GM18508 (cell line): Measurements from ENCODE around the gene MBD3L2.
"Not testable (repeated sequence)": the region's sequence is repeated elsewhere in the genome, so short reads cannot be mapped to it uniquely, and the experiment has no call there.

Experiments used
- ATAC-seq: cut with Tn5 transposase; IDR thresholded peaks from one replicate; pipeline ENCODE4 v1.9.1; 2021; ENCODE audit warnings: moderate number of reproducible peaks; ENCODE audit not compliant: insufficient read depth, unreplicated experiment

The MBD3L2 gene

DNA sequence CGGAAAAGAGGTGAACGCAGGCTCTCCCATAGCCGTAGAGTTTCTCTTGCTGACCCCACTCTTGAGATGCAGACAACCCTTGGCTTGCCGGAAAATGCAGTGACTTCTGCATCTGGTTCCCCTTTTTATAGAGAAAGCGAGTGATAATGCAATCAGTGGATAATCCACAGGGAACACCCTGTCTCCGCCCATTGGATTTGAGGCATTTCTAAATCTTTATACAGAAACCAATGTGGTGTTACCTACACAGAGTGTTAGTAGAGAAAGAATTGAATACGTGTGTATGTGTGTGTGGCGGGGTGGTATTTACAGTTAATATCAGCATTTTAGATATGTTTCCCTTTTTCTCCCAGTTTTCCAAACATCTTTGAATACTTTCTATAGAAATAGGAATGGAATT, 9.5 kb downstream of the MBD3L2 start, which contains the start of gene MBD3L3:
MBD3L3 (minus strand) TSS at position 101 of the 400 bp plus-strand sequence; CDS start at position 30, 71 bp downstream.
- ATAC-seq: not testable (repeated sequence)

DNA sequence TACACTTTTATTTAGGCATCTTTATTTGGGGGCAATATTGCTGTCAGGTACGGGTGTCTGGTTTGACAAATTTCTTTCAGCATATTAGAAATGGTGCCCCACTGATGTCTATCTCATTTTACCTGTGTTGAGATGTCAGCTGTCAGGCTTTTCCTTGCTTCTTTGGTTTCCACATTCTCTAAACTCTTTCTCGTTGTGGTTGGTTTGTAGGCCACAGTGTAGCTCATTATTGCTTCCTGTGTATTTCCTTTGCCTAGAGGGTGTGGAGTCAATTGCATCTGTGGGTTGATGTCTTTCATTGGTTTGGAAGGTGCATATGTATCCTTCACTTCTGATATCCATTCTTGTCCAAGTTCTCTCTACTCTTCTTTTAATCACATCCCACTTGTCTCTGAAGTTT, 10.9 kb downstream of the MBD3L2 start:
- not testable (repeated sequence) for ATAC-seq

DNA sequence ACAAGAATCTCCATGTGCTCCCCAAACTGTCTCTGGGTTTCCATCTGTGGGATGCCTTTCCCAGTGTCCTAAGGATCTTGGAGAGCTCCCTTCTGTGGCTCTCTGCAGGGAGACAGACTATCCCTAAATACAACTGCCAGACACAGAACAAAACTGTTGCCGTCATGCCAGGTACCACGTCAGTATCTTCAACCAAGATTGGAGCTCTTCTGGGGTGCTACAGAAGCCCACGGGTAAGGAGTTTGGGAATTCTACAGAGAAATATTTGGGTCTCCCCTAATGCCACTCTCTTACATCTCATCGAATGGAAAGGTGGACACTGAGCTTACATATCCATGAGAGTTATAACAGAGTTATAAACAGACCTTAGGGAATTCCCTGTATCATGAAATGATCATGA, 14.2 kb downstream of the MBD3L2 start:
- no peak for ATAC-seq

DNA sequence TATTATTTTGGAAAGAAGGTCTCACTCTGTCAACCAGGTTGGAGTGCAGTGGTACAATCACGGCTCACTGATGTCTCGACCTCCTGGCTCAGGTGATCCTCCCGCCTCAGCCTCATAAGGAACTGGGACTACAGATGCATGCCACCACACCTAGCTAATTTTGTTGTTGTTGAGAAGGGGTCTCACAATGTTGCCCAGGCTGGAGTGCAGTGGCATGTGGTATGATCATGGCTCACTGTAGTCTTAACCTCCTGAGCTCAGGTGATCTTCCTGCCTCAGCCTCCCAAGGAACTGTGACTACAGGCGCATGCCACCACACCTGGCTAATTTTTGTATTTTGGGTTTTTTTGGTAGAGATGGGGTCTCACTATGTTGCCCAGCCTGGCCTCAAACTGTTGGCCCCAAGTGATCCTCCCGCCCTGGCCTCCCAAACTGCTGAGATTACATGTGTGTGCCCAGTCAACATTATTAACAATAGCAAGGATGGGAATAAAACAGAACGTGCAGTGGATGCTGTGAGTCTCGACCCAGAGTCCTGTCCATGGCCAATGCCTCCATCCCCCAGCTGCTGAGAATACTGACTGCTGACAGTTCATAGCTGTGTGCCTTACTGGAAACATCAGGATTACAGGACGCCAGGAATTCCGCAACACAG, 14.8 kb downstream of the MBD3L2 start:
- no peak for ATAC-seq

DNA sequence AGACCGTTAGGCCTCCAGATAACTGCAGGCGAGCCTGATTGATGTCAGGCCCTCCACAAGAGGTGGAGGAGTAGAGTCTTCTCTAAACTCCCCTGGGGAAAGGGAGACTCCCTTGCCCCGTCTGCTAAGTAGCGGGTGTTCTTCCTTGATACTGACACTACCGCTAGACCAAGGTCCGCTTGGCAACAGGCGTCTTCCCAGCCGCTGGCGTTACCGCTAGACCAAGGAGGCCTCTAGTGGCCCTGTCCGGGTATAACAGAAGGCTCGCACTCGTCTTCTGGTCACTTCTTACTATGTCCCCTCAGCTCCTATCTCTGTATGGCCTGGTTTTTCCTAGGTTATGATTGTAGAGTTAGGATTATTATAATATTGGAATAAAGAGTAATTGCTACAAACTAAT, 18.0 kb downstream of the MBD3L2 start:
- ATAC-seq: not testable (repeated sequence)

DNA sequence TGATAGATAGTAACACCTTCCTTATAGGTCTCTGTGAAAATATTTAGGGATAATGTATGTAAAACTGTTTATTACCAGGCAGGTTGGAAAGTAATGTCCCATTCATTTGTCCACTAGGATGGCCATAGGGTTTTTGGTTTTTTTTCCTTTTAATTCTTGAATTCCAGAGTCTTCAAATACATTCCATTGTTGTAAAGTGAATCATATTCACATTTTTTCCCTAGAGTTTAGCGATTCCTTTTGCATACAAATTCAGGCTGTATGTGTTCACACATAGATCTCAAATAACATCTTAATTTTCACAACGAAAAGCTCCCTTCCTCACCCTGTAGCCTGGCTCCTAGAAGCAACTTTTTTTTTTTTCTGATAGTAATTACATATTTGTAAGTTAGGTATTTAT, 18.6 kb downstream of the MBD3L2 start:
- no peak for ATAC-seq

DNA sequence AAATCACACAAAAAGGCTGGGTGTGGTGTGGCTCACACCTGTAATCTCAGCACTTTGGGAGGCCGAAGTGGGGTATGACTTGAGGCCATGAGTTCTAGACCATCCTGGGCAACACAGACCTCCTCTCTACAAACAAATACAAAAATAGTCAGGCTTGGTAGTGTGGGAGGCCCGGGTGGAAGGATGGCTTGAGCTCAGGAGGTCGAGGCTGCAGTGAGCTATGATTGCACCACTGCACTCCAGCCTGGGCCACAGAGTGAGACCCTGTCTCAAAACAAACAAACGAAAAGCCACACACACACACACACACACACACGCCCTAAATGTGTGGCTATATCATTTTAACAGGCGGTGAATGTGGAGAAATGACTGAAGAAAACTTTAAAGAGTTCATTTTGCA, 19.5 kb downstream of the MBD3L2 start:
- no peak for ATAC-seq

DNA sequence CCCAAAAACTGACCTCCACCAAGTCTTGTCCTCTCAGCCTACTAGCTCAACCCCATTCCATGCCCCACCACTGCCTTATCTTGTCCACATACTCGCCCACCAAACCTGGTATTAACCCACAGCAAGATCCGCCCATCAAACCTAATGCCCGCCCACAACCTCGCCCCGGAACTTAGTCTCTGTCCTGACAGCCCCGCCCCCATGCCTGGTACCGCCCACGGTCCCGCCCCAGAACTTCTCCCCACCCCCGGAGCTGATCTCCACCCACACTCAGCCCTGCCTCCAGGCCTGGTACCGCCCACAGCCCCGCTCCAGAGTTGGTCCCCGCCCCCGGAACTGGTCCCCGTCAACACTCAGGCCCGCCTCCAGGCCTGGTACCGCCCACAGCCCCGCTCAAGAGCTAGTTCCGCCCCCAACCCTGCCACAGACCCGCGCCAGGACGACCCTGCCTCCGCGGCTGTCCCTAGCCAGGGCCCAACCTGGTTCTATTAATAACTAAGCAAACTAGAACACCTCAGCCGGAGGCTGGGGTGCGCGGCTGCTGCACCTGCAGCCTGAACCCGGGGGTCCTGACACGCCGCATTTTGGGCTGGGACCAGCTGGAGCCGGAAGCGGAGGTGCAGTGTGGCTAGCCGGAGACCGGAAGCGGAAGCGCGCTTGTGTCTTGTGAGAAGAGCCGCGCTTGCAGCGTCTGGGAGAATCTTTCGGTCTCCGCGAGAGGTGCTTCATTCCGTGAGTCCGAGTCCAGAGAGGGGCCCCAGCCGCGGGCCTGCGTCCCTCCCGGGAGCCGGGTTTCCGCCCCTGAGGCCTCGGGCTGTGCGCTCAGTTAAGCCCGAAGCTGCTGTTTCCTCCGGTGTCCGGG, 20.2 kb downstream of the MBD3L2 start, which contains the start of gene ZNF557:
ZNF557 (plus strand) TSS at position 662 of the 862 bp plus-strand sequence. CDS start 5,372 bp downstream, outside the sequence.
- peak; percentile 57 for ATAC-seq

DNA sequence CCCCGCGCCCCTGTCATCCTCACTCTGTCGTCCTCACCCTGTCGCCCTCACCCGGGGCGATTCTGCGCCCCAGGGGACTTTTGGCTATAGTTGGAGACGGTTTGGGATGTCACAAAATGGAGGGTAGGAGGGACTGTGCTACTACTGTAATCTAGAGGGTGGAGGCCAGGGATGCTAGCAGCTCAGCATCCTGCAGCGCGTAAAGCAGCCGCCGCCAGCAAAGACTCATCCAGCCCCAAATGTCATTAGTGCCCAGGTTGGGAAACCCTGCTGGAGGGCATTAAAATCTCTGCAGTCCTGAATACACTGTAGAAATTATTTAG, 20.7 kb downstream of the MBD3L2 start:
- no peak for ATAC-seq

DNA sequence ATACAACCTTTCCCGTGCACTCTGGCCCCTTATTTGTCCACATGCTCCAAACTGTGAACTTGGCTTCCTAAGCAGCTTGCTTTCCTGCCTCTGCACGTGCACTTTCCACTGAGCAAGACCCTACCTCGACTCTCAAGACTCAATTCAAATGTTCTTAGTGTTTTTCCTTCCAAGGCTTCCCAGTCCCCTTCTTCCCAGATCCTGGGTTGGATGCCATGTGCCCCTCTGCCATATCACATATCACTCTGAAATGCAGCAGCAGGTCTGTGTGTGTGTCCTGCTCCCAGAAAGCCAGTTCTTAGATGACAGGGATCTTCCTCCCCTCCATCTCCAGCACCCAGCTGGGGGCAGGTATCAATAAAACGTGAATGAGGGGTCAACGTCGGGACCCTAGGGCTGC, 23.4 kb downstream of the MBD3L2 start:
- ATAC-seq: no peak

DNA sequence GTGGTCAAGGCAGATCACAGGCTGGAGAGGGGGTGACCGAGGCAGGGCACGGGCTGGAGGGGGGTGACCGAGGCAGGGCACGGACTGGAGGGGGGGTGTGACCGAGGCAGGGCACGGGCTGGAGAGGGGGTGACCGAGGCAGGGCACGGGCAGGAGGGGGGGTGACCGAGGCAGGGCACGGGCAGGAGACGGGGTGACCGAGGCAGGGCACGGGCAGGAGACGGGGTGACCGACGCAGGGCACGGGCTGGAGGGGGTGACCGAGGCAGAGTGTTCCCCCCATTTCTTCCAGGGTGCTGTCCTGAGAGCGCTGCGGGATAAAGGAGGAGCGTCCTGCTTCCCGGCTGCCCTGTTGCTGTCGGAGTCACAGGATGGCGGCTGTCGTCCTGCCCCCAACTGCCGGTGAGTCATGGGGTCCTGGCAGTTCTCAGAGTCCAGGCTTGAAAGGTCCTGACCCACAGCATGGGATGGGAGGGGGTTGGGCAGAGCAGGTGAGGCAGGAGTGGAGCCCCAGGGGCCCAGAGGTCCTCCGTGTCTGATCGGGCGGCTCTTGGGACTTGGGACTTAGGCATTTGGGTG, 25.7 kb downstream of the MBD3L2 start:
- no peak for ATAC-seq

DNA sequence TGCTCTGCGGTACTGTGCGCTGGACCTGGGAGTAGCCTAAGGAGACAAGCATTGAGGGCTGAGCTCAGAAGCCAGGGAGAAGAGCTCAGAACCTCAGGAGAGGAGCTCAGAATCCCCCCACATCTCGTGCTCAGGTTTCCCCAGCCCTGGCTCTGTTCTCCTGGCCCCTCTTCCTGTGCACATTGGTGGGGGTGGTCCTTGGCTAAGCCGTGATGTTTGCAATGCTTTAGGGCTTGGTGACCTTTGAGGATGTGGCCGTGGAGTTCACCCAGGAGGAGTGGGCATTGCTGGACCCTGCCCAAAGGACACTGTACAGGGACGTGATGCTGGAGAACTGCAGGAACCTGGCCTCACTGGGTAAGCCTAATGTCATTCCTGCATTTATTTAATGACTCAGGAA, 27.0 kb downstream of the MBD3L2 start:
- ATAC-seq: no peak

DNA sequence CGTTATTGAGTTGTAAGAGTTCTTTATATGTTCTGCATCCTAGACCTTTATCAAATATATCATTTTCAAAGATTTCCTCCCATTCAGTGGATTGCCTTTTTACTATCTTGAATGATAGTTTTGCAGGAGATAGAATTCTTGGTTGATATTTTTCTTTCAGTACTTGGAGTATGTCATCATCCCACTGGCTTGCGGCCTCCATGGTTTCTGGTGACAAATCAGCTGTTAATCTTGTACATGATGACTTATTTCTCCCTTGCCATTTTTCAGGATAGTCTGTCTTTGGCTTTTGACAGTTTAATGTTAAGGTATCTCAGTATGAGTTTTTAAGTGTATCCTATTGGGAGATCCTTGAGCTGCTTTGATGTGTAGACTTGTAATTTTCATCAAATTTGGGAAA, 28.9 kb downstream of the MBD3L2 start:
- ATAC-seq: no peak

DNA sequence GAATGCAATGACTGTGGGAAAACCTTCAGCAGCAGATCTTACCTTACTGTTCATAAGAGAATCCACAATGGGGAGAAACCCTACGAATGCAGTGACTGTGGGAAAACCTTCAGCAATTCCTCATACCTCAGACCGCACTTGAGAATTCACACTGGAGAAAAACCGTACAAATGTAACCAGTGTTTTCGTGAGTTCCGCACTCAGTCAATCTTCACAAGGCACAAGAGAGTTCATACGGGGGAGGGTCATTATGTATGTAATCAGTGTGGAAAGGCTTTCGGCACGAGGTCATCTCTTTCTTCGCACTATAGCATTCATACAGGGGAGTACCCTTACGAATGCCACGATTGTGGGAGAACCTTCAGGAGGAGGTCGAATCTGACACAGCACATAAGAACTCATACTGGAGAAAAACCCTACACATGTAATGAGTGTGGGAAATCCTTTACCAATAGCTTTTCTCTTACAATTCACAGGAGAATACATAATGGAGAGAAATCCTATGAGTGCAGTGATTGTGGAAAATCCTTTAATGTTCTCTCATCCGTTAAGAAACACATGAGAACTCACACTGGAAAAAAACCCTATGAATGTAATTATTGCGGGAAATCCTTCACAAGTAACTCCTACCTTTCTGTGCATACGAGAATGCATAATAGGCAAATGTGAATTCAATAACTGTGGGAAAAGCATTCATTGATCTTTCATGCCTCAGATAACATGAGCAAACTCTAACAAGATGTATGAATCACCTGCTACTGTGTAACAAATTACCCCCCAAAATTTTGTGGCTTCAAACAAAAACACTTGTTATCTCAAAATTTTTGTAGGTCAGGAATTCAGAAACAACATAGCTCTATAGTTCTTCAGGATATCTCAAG, 34.2 kb downstream of the MBD3L2 start:
- ATAC-seq: no peak

DNA sequence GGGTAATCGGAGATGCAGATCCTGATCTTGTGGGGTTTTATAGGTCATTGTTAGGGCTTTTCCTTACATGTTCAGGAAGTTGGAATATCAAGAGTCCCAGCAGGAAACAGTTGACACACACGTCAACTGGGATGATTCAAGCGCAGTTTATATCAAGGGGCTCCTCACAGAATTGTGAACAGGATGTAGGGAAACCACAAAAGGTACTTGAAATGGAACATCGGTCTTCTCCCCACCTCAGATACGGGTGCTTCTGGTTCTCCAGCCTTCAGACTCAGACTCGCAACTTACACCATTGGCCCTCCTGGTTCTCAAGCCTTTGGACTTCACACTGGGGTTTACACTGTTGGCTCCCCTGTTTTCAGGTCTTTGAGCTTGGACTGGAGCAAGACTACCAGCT, 39.9 kb downstream of the MBD3L2 start:
- ATAC-seq: no peak

DNA sequence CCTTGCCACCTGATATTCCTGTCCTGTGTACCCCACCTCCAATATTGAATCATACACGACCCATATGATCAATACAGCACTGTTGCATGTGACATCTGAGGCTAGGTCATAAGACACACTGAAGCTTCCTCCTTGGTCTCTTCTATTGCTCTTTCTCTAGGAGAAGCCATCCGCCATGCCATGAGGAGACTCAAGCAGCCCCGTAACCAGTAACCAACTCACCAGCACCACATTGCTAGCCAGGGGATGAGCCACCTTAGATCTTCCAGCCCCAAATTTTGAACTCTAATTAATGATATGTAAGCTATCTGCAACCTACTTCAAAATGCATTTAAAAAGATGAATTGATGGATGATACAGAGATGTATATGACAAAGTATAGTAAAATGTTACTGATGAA, 49.0 kb downstream of the MBD3L2 start:
- no peak for ATAC-seq

DNA sequence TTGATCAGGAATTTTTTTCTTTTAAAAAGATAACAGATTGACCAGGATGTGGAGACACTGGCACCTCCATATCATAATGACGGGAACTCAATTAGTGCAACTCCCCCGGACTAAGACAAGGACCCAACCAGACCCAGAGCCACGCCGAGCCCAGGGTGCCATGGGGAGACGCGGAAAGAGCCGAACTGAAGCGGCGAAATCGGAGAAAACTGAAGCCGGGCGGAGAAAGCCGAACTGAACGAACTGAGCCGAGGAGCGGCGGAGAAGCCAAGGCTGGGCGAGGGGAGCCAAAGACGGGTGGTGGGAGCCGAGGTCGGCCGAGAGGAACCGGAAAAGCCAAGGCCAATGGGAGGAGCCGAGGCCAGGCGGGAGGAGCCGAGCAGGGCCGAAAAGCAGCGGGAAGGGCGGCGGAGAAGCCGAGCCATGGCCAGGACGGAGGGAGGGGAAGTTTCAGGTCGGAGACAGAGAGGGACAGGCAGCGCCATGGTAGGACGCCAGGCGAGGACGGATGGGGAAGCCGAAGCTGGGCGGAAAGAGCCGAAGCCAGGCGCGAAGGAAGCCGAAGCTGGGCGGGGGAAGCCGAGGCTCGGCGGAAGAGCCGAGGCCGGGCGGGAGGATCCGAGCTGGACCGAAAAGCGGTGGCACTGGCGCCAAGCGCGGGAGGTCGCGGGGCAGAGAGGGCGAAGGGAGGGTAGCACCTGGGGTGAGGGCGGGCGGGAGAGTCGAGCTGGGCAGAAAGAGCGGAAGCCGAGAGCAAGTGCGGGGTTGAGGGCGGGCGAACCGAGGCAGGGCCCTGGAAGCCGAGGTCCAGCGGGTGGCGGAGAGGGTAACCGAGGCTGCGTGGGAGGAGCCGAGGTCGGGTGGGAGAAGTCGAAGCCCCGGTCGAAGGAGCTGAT, 49.8 kb downstream of the MBD3L2 start:
- ATAC-seq: no peak

DNA sequence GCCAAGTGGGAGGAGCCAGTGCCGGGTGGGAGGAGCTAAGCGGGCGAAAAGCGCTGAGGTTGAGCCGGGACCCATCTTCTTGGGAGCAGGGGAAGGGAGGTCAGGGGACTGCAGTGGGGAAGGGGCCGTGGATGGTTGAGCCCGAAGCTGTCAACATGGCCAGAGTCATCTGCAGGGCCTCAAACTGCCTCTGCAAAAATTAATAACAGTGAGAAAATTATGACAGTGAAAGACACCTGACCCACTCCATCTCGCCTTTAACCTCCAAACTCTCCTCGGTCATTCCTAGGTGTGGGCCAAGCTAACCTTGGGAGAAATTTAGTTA, 50.4 kb downstream of the MBD3L2 start:
- ATAC-seq: no peak
